A549 (cell line): Measurements from ENCODE around the gene NAT8L.

Experiments used
- CTCF ChIP-seq: fragments of >200 bp; sonication (Bioruptor Twin); formaldehyde crosslinking; IDR thresholded peaks from 3 replicates; pipeline ENCODE4 v1.5.1; 2016
- MYC ChIP-seq: IDR thresholded peaks from 2 replicates; pipeline ENCODE4 v1.6.1; 2012; ENCODE audit warnings: mild to moderate bottlenecking, inconsistent platforms, low read length, improper control_type of control experiment, borderline replicate concordance
- NPAS2 ChIP-seq: fragments of 250-450 bp; sonication (Bioruptor Pico); IDR thresholded peaks from 2 replicates; pipeline ENCODE4 v1.8.0; 2022; ENCODE audit warnings: mild to moderate bottlenecking, moderate library complexity, borderline replicate concordance
- POLR2A ChIP-seq: IDR thresholded peaks from 2 replicates; pipeline ENCODE4 v1.6.1; 2012; ENCODE audit warnings: mild to moderate bottlenecking, low read length
- SMC3 ChIP-seq: fragments of >200 bp; sonication (Bioruptor Twin); formaldehyde crosslinking; IDR thresholded peaks from 3 replicates; pipeline ENCODE4 v1.6.1; 2018; ENCODE audit warnings: inconsistent platforms

DNA sequence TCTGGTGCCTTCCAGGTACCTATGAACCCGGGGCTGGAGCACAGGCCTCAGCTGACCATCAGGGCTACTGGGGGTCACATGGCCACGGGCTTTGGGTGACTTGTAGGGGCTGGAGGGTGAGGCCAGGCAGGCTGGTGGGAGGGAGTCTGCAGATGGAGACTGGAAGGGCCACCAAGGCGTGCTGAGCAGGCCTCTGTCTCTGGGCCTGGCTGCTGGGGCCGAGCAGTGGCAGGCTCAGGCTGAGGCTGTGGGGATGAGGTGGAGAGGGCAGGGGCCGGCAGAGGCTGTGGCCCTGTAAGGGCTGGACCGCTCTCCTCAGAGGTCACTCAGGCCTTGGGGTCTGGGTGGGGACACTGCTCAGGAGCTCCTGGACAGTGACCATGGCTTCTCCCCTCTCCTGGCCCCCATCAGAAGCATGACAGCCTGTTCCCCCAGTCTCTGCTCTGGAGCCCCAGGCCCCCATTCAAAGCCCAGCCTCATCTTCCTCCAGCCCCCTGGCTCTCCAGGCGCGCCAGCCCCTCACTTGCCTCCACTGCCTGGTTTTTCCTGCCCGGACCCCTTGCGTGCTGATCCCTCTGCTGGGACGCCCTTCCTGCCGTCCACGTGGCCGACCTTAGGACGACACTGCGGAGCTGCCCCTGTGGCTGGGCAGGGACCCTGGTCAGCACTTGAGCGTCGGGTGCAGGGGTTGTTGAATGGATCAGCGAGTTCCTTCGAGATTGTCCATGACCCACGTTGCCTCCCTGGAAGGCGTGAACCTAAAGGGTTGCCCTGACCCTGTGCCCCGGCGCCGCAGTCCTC, 11.1 kb upstream of the NAT8L start:
- TF ChIP-seq CTCF (no peak), NPAS2 (CRISPR knock-in tag) (no peak), POLR2A (no peak), MYC (no peak), SMC3 (no peak)
